D721Med (cell line): Measurements from ENCODE around the gene SH2D3C.

Experiments used
- DNase-seq: peaks from one replicate; pipeline ENCODE4 v3.0.0; 2011; ENCODE audit warnings: low spot score; ENCODE audit not compliant: insufficient read length
- FAIRE-seq: peaks from 2 replicates; lab custom pipeline; 2011; peaks lifted over from hg19 to GRCh38; lab: Jason Lieb, UNC
- CTCF ChIP-seq: IDR thresholded peaks from 2 replicates; pipeline ENCODE4 v1.5.1; 2012; ENCODE audit warnings: mild to moderate bottlenecking, control low read depth; ENCODE audit not compliant: insufficient read depth; ENCODE audit errors: missing control alignments

Gene SH2D3C

GRCh38 chr9:127741831-127742434, 36.5 kb downstream of the SH2D3C start:
- FAIRE-seq (no peak), DNase-seq (no peak)
- TF ChIP-seq CTCF: no peak

GRCh38 chr9:127739614-127740330, 38.7 kb downstream of the SH2D3C start:
- no peak for TF ChIP-seq CTCF
- DNase-seq (no peak), FAIRE-seq (no peak)

DNA sequence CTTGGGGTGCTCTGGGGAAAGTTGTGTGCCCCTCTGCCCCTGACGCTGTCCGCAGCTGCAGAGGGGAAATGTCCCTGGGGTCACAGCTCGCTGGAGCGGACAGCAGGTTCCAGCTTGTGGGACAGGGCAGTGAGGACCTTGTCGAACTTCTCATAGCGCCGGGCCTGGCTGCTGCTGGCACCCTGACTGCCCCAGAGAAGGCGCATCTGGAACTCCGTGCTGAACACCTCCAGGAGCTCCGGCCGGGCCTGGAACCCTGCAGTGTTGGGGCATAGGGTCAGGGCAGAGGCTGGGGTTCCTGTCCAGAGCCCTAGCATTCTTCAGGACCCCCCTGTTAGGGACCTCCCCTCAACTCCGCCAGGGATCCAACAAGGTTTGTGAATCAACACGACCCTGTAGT, 39.8 kb downstream of the SH2D3C start:
- DNase-seq (no peak), FAIRE-seq (no peak)
- TF ChIP-seq CTCF: no peak

- FAIRE-seq: no peak
- DNase-seq: no peak
- TF ChIP-seq CTCF: no peak
Measured at GRCh38 chr9:127735530-127736185, 42.8 kb downstream of the SH2D3C start.

GRCh38 chr9:127734747-127735529, 43.5 kb downstream of the SH2D3C start, which contains the start of gene TOR2A:
TOR2A (minus strand) TSS chr9:127735294; CDS start chr9:127735270, 24 bp downstream.
- no peak for FAIRE-seq
- peak; percentile 89 for DNase-seq
- peak; percentile 92 for TF ChIP-seq CTCF

DNA sequence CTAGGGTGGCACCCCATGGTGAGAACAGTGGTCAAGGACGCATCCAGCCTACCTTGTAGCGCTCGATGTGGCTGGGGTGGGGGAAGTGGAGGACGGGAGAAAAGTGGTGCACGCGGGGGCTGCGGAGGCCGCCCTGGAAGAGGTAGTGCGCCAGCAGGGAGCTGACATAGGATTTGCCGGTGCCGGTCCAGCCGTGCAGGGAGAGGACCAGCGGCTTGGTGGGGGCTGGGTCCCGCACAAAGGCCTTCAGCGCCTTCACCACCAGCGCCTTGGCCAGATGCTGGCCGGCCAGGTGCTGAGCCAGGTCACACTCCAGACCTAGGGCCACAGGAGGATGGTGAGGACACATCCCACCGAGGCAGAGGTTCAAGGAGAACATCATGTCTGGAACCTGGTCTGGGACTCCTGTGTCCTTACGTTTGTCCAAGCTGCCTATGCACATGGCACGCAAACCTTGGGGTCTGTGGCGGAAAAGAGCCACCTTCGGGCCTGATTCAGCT, 44.2 kb downstream of the SH2D3C start:
- FAIRE-seq (no peak), DNase-seq (peak; percentile 77)
- TF ChIP-seq CTCF: no peak
